Endothelial cell of umbilical vein (primary cell): ENCODE measurements around the gene FAM185A. TPM values are rescaled to one million over a fixed set of nuclear protein-coding genes. Genes with fewer than 3 reads are reported as not detected.
"Not testable (repeated sequence)": the region's sequence is repeated elsewhere in the genome, so short reads cannot be mapped to it uniquely, and the experiment has no call there.

ENCODE experiments used
- BruUV-seq: library from RNA; stranded (reverse); fragments of 400-500 nt; replicated peaks from 2 replicates; lab custom pipeline; 2021; lab: Mats Ljungman, UMichigan
- CTCF ChIA-PET: fragments of 300-600, 350-600 bp; sonication (Branson Sonifier 250); formaldehyde crosslinking; loops from one replicate; lab custom pipeline; 2021; ENCODE audit warnings: antibody characterized with exemption, inconsistent platforms; lab: Charles Lee
- POLR2A ChIA-PET: fragments of 300-600, 350-600 bp; sonication (Branson Sonifier 250); formaldehyde crosslinking; loops from one replicate; lab custom pipeline; 2021; ENCODE audit warnings: antibody characterized with exemption, inconsistent platforms; lab: Charles Lee
- DNase-seq: peaks from one replicate; pipeline ENCODE4 v3.0.0-alpha.2; 2011; ENCODE audit warnings: low read depth, low spot score
- FAIRE-seq: peaks from 2 replicates; lab custom pipeline; 2011; peaks lifted over from hg19 to GRCh38; lab: Jason Lieb, UNC
- H2AFZ ChIP-seq: 2 replicates; pipeline ENCODE4 v1.6.0; 2012; ENCODE audit warnings: low read depth, low read length, control low read depth, inconsistent platforms
- H3K27ac ChIP-seq: 2 replicates; pipeline ENCODE4 v1.5.1; 2011; ENCODE audit warnings: low read depth, mild to moderate bottlenecking, control low read depth, low read length, moderate library complexity; ENCODE audit not compliant: insufficient read depth
- H3K27me3 ChIP-seq, 2 experiments: 2 replicates each; pipeline versions ENCODE4 v1.6.0 to v1.6.1; 2011; ENCODE audit warnings: low read length in 2 of 2, mixed read lengths in 1 of 2; ENCODE audit not compliant: control insufficient read depth in 2 of 2, insufficient read depth in 2 of 2
- H3K36me3 ChIP-seq, 2 experiments: 2 replicates in 1 of 2; 3 replicates in 1 of 2; pipeline ENCODE4 v1.5.1; 2011; ENCODE audit warnings: low read length in 2 of 2, mild to moderate bottlenecking in 1 of 2, moderate library complexity in 1 of 2; ENCODE audit not compliant: control insufficient read depth in 2 of 2, insufficient read depth in 2 of 2; ENCODE audit errors: extremely low read depth in 1 of 2
- H3K4me1 ChIP-seq: 3 replicates; pipeline ENCODE4 v1.5.1; 2011; ENCODE audit warnings: mild to moderate bottlenecking, low read length; ENCODE audit not compliant: control insufficient read depth, insufficient read depth; ENCODE audit errors: extremely low read depth
- H3K4me2 ChIP-seq: 2 replicates; pipeline ENCODE4 v1.6.1; 2011; ENCODE audit warnings: low read length, control low read depth, mixed read lengths; ENCODE audit not compliant: insufficient read depth
- H3K4me3 ChIP-seq, 3 experiments: fragments of 200-600 bp in 1 of 3; sonication (generic), shearing (Covaris generic) in 1 of 3; replicated peaks in 1 of 3; 2 replicates each; pipeline ENCODE4 v1.5.1; 2011 to 2016; ENCODE audit warnings: control low read depth in 3 of 3, low read length in 3 of 3, mild to moderate bottlenecking in 2 of 3, inconsistent platforms in 1 of 3, low read depth in 1 of 3, moderate library complexity in 1 of 3; ENCODE audit not compliant: insufficient read depth in 1 of 3
- H3K79me2 ChIP-seq: 2 replicates; pipeline ENCODE4 v1.6.0; 2012; ENCODE audit warnings: low read length, inconsistent platforms; ENCODE audit not compliant: control insufficient read depth, insufficient read depth
- H3K9ac ChIP-seq: replicated peaks from 2 replicates; pipeline ENCODE3; 2011; ENCODE audit warnings: low read length, control low read depth; ENCODE audit not compliant: insufficient read depth; ENCODE audit errors: extremely low read depth
- H3K9me1 ChIP-seq: replicated peaks from 3 replicates; pipeline ENCODE4 v1.6.0; 2011; ENCODE audit warnings: mild to moderate bottlenecking, low read length; ENCODE audit not compliant: control insufficient read depth, insufficient read depth; ENCODE audit errors: extremely low read depth
- H3K9me3 ChIP-seq: replicated peaks from 2 replicates; pipeline ENCODE4 v1.5.1; 2012; ENCODE audit warnings: low read length, inconsistent platforms; ENCODE audit not compliant: control insufficient read depth, insufficient read depth
- H4K20me1 ChIP-seq: replicated peaks from 2 replicates; pipeline ENCODE3; 2011; ENCODE audit warnings: mild to moderate bottlenecking, low read length; ENCODE audit not compliant: control insufficient read depth, insufficient read depth; ENCODE audit errors: extremely low read depth
- dilution Hi-C: fragments of 300-500 bp; cut with MboI; formaldehyde crosslinking; loops from one replicate; pipeline ENCODE4 v1.15.0; 2019; ENCODE audit warnings: low sequenced_read_pairs; ENCODE audit not compliant: extremely low pct_ligation_motif_present
- intact Hi-C: fragments of 100-400 bp; cut with micrococcal nuclease; formaldehyde crosslinking; loops from one replicate; pipeline ENCODE4 v1.10.0; 2022
- polyA plus RNA-seq, 4 experiments: library from polyadenylated mRNA; depleted of rRNA in 3 of 4; stranded (reverse) in 3 of 4; unstranded in 1 of 4; fragments of >200 nt; gene quantifications; 2 replicates each; pipeline versions ENCODE4 v1.2.1 to v1.2.3, GENCODE V29; 2011 to 2012; ENCODE audit warnings: missing spikeins in 1 of 4
- total RNA-seq: library from RNA; stranded (reverse); gene quantifications from 2 replicates; pipeline ENCODE4 v1.2.3, GENCODE V29; 2021

Gene FAM185A
- total and polyA plus RNA-seq, 2 donors (not counting 3 experiments of a cell fraction or from before 2014, with no cell fraction given): 5.4 to 7.6 TPM

- H3K4me1 ChIP-seq, FAIRE-seq: not testable (repeated sequence)
Measured at GRCh38 chr7:102714774-102715522, 33.9 kb upstream of the FAM185A start.

GRCh38 chr7:102715718-102716117 is 33.1 kb upstream of the FAM185A start:
- H3K4me3 ChIP-seq, BruUV-seq, dilution Hi-C loops, H3K4me1 ChIP-seq, H3K27me3 ChIP-seq, H4K20me1 ChIP-seq, FAIRE-seq, DNase-seq, H3K36me3 ChIP-seq, CTCF ChIA-PET, H2AFZ ChIP-seq, intact Hi-C loops, H3K27ac ChIP-seq, H3K79me2 ChIP-seq, H3K4me2 ChIP-seq, H3K9me3 ChIP-seq, H3K9me1 ChIP-seq, H3K9ac ChIP-seq: not testable (repeated sequence)
- POLR2A ChIA-PET: interaction anchor here (0.6 kb wide), 1 partner anchor 120 kb away, joined by 5 read pairs; no protein-coding TSS in a partner anchor

More at GRCh38 chr7:102714774-102715522, 33.9 kb upstream of the FAM185A start:
- CTCF ChIA-PET, H2AFZ ChIP-seq, intact Hi-C loops, POLR2A ChIA-PET, H3K36me3 ChIP-seq, H3K9ac ChIP-seq, H3K27ac ChIP-seq, H3K27me3 ChIP-seq, H3K4me3 ChIP-seq, H4K20me1 ChIP-seq, H3K4me2 ChIP-seq, BruUV-seq, H3K79me2 ChIP-seq, H3K9me3 ChIP-seq, H3K9me1 ChIP-seq, dilution Hi-C loops, DNase-seq: not testable (repeated sequence)

- POLR2A ChIA-PET, dilution Hi-C loops, H4K20me1 ChIP-seq, DNase-seq, H3K27ac ChIP-seq, H3K36me3 ChIP-seq, H3K4me2 ChIP-seq, BruUV-seq, H3K4me3 ChIP-seq, H3K9me1 ChIP-seq, intact Hi-C loops, H3K79me2 ChIP-seq, H3K27me3 ChIP-seq, H3K4me1 ChIP-seq, H3K9ac ChIP-seq, H3K9me3 ChIP-seq, FAIRE-seq, CTCF ChIA-PET, H2AFZ ChIP-seq: not testable (repeated sequence)
Measured at GRCh38 chr7:102718491-102718890, 30.3 kb upstream of the FAM185A start.

GRCh38 chr7:102726170-102726569 is 22.6 kb upstream of the FAM185A start:
- H2AFZ ChIP-seq, H3K4me1 ChIP-seq, FAIRE-seq, POLR2A ChIA-PET, H3K4me3 ChIP-seq, H3K9me1 ChIP-seq, CTCF ChIA-PET, H3K9ac ChIP-seq, H3K4me2 ChIP-seq, H3K27ac ChIP-seq, dilution Hi-C loops, H3K79me2 ChIP-seq, H4K20me1 ChIP-seq, intact Hi-C loops, H3K36me3 ChIP-seq, H3K27me3 ChIP-seq, BruUV-seq, H3K9me3 ChIP-seq, DNase-seq: not testable (repeated sequence)
